HFFc6 (cell line): ENCODE results near the gene FHDC1. TPM values are rescaled to one million over a fixed set of nuclear protein-coding genes. Genes with fewer than 3 reads are reported as not detected.

Source experiments
- DNase-seq: peaks from one replicate; pipeline ENCODE4 v3.0.0-alpha.2; 2018
- H3K27ac Mint-ChIP-seq: 2 replicates; pipeline ENCODE4 v1.8.0; 2020; ENCODE audit warnings: mild to moderate bottlenecking, mixed read lengths
- H3K27me3 Mint-ChIP-seq: 2 replicates; pipeline ENCODE4 v1.8.0; 2021; ENCODE audit warnings: mild to moderate bottlenecking, moderate library complexity, mixed read lengths; ENCODE audit not compliant: insufficient read depth
- H3K36me3 Mint-ChIP-seq: 2 replicates; pipeline ENCODE4 v1.8.0; 2021; ENCODE audit warnings: low read depth, mixed read lengths
- H3K4me1 Mint-ChIP-seq: 2 replicates; pipeline ENCODE4 v1.8.0; 2020; ENCODE audit warnings: low read depth, mixed read lengths
- H3K4me3 Mint-ChIP-seq: 2 replicates; pipeline ENCODE4 v1.8.0; 2020; ENCODE audit warnings: mild to moderate bottlenecking, moderate library complexity, mixed read lengths
- H3K9me3 Mint-ChIP-seq: 2 replicates; pipeline ENCODE4 v1.8.0; 2020; ENCODE audit warnings: mild to moderate bottlenecking, mixed read lengths
- CTCF ChIP-seq: fragments of 200-600 bp; sonication (generic); IDR thresholded peaks from 2 replicates; pipeline ENCODE4 v1.5.0; 2021; ENCODE audit warnings: antibody characterized with exemption, mild to moderate bottlenecking
- total RNA-seq, 6 experiments: library from RNA; stranded (reverse); fragmentation: NEBNext Ultra II Directional; extraction: Animal tissue kit (Norgen Biotek cat#: 25700); gene quantifications; 2 replicates in 1 of 6; 3 replicates in 5 of 6; pipeline ENCODE4 v1.2.3, GENCODE V29; 2021

The FHDC1 gene
- total RNA-seq, 6 experiments from 2014 or later: 0.19 to 0.66 (median 0.28) TPM

- no peak for DNase-seq
- no peak overlapping the region for H3K27ac Mint-ChIP-seq
- H3K27me3 Mint-ChIP-seq: no peaks in the 10 kb centered on the region
- peaks cover 18% of the 10 kb centered on the region for H3K4me1 Mint-ChIP-seq
- no peaks in the 10 kb centered on the region for H3K9me3 Mint-ChIP-seq
- no peak overlapping the region for H3K4me3 Mint-ChIP-seq
- no peaks in the 10 kb centered on the region for H3K36me3 Mint-ChIP-seq
- no peak for TF ChIP-seq CTCF
Observed at GRCh38 chr4:152964335-152964734, 28.2 kb downstream of the FHDC1 start.

DNA sequence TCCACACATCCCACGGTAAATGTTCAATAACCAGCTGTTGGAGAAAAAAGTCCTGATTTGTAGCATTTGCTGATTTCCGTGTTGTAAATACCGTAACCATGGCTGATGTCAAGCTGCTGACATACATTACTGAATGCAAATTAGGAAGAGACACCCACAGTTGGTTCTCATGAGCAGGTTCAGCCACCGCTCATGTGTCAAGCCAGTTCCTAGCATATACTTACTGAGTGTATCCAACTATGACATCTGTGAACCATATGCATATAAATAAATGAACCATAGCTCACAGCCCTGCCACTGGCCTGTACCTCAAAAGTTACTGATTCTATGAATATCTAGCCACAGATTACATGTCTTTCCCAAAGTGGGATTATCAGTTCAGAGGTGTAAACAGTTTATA is 29.5 kb downstream of the FHDC1 start:
- no peaks in the 10 kb centered on the region for H3K36me3 Mint-ChIP-seq
- H3K9me3 Mint-ChIP-seq: no peaks in the 10 kb centered on the region
- no peak for DNase-seq
- peaks cover 31% of the 10 kb centered on the region for H3K4me1 Mint-ChIP-seq
- no peak overlapping the region for H3K4me3 Mint-ChIP-seq
- H3K27me3 Mint-ChIP-seq: no peaks in the 10 kb centered on the region
- no peak for TF ChIP-seq CTCF
- H3K27ac Mint-ChIP-seq: no peak overlapping the region

DNA sequence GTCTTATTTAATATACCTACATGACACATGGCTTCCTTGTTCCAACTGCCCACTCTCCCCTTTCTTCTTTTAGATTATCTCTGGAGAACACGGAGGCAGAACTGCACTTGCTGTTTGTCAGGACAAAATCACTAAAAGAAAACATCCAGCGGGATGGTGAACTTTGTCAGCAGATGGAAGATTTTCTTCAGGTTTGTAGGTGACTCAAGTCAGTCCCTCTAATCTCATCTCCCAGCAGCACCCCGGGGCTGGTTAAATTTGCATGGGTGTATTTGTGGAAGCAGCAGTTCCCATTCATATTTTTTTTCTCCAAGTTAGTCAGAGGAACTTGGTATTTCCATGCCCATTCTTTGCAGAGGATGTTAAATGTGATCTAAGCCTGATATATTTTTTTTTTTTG is 31.8 kb downstream of the FHDC1 start:
- peaks cover 5% of the 10 kb centered on the region; the same call in 1 of the 2 replicates for H3K36me3 Mint-ChIP-seq
- no peak for TF ChIP-seq CTCF
- H3K27me3 Mint-ChIP-seq: no peaks in the 10 kb centered on the region; the same call in 1 of the 2 replicates
- no peak overlapping the region for H3K4me3 Mint-ChIP-seq
- peaks cover 51% of the 10 kb centered on the region for H3K4me1 Mint-ChIP-seq
- no peaks in the 10 kb centered on the region for H3K9me3 Mint-ChIP-seq
- no peak overlapping the region for H3K27ac Mint-ChIP-seq
- no peak for DNase-seq

DNA sequence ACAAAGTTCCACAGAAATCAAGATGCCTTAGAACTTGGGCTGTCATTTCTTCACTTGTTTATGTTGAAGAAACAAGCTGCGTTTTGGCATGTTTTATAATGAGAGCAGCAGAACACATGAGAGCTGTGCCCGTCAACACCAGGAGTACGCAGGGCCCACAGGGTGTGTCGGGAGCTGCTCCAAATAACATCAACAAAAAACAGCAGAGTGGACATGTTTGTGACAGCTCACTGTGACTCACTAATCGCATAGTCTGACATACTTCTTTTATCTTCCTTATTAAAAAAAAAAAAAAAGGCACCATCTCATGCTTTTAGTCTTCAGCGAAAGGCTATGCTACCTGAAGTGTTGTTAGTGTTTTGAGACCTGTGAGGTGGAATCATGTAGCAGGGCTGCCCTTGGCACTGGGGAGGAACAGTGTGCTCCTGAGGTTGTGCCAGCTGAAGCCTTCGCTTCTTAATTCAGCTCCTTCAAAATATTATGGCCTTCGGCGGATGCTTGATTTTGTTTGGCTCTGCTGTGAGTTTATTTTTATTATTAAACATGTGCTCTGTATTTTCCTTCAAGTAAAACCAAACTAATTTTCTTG is 32.8 kb downstream of the FHDC1 start:
- H3K4me1 Mint-ChIP-seq: peaks cover 61% of the 10 kb centered on the region
- peaks cover 7% of the 10 kb centered on the region; the same call in 1 of the 2 replicates for H3K36me3 Mint-ChIP-seq
- H3K4me3 Mint-ChIP-seq: peak overlapping the region; percentile 45; the same call in 1 of the 2 replicates
- no peaks in the 10 kb centered on the region; the same call in 1 of the 2 replicates for H3K27me3 Mint-ChIP-seq
- TF ChIP-seq CTCF: no peak
- no peaks in the 10 kb centered on the region for H3K9me3 Mint-ChIP-seq
- no peak overlapping the region; the same call in 1 of the 2 replicates for H3K27ac Mint-ChIP-seq
- peak; percentile 43 for DNase-seq

DNA sequence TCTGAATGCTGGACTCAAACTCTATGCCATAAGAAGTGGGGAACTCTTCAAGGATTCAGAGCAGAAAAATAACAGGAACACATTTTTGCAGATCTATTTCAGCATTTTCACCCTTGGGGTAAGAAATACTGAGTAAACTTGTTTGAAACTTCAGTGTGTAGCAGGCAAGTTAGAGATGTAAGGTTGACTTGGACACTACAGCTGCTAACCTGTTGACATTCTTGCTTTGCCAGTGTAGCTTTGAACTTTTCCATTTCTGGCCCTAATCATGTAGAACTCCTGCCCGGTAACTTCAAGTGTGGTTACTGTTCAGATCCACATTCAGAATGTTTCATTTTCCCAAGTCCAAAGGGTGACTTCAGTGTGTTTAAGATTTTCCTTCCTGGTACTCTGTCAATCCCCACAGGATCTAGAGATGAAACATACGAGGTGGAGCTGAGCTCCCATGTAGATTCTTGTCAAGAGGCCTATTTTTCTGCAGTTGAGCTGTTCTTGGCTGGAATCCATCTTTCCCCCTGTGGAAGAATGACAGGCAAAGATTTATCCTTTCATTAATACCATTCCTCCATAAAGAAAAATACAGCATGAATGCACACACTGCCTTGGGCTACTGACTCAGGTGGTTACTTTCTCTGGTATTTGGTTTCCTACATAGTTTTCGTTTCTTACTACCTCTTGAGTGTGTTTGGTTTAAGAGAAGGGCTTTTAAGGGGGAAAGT is 34.1 kb downstream of the FHDC1 start:
- Mint-ChIP-seq H3K4me3 (peak overlapping the region; percentile 47; the same call in 1 of the 2 replicates), H3K9me3 (no peaks in the 10 kb centered on the region), H3K36me3 (peaks cover 7% of the 10 kb centered on the region; the same call in 1 of the 2 replicates), H3K27me3 (no peaks in the 10 kb centered on the region; the same call in 1 of the 2 replicates), H3K27ac (peak overlapping the region; percentile 78), H3K4me1 (peaks cover 65% of the 10 kb centered on the region)
- TF ChIP-seq CTCF: no peak
- peak; percentile 87 for DNase-seq
